Measurements from ENCODE around the gene MPZL3.

The MPZL3 gene

DNA sequence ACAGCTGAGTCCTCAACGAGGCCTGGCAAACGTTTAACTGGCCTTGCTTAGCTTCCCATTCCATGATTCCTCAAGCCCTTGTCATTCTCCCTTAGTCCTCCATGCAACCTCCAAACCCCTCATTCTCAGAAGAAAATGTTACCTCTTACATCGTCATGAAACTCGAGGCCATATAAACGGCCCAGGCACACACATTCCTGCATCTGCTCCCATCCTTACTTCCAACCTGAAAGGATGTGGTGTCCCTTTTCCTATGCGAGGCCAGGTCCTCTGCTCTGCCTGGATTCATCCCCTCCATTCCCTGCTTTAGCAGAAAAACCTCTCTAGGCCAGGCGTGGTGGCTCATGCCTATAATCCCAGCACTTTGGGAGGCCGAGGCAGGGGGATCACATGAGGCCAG lies 9.0 kb downstream of the MPZL3 start:
- TF ChIP-seq, protein P1, sequence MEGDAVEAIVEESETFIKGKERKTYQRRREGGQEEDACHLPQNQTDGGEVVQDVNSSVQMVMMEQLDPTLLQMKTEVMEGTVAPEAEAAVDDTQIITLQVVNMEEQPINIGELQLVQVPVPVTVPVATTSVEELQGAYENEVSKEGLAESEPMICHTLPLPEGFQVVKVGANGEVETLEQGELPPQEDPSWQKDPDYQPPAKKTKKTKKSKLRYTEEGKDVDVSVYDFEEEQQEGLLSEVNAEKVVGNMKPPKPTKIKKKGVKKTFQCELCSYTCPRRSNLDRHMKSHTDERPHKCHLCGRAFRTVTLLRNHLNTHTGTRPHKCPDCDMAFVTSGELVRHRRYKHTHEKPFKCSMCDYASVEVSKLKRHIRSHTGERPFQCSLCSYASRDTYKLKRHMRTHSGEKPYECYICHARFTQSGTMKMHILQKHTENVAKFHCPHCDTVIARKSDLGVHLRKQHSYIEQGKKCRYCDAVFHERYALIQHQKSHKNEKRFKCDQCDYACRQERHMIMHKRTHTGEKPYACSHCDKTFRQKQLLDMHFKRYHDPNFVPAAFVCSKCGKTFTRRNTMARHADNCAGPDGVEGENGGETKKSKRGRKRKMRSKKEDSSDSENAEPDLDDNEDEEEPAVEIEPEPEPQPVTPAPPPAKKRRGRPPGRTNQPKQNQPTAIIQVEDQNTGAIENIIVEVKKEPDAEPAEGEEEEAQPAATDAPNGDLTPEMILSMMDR (IDR thresholded peaks at IDR 0.05; ENCODE audit: extremely low read depth, insufficient read depth, missing control alignments): no peak
- in situ Hi-C loops (cut with MboI; ENCODE audit: low pct_unique_long_range_greater_than_20kb, low sequenced_read_pairs, unreplicated experiment): no loop called here
- DNase-seq (ENCODE audit: low spot score): no peak

DNA sequence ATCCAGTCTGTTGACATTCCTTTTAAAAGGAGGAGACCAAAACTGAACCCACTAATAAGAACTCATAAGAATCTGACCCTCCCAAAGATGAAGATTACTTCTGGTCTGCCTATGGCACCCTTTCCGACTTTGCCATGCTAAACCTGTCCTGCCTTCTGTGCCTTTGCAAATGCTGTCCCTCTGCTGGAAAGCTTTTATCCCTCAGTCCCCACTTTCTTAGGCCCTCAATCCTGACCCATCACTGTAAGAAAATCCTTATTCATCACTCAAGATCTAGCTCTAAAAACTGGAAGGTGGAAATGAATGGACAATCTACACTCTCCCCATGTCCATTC lies 10.4 kb downstream of the MPZL3 start:
- no peak for DNase-seq (ENCODE audit: low spot score)
- TF ChIP-seq, protein P1 (IDR thresholded peaks at IDR 0.05; ENCODE audit: extremely low read depth, insufficient read depth, missing control alignments): no peak
- in situ Hi-C loops (cut with MboI; ENCODE audit: low pct_unique_long_range_greater_than_20kb, low sequenced_read_pairs, unreplicated experiment): no loop called here

DNA sequence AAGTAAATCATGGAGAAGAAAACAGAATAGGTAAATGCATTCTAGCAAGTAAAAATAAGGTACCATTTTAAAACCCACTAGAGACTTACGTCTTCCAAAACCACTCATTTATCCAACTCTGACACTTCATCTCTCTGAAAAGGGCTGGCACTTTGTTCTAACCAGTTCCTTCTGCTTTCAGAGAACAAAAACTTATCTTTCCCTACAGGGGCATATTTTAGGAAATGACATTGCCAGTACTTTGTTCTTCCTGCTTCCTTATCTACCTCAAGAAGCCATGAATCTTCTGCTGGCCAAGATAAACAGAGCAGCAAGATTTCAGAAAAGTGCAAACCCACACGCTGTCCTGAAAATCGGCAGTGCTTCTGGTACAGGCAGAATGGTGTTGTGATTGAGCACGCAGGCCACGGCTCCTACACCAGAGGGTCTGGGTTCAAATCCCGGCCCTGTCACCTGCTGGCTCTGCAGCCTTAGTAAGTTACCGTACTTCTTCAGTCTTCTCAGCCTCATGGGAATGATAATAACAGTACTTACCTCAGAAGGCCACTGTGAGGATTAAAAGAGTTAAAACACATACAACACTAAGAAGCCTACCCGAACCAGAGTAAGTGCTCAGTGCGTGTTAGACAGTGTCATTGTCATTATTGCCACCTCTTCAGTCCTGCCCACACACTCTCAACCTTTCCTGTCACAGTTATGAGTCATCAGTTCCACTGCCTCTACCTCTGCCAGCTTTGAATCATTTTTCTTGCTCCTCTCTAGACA lies 11.0 kb downstream of the MPZL3 start:
- TF ChIP-seq, protein P1 (IDR thresholded peaks at IDR 0.05; ENCODE audit: extremely low read depth, insufficient read depth, missing control alignments): no peak
- DNase-seq (ENCODE audit: low spot score): peak; percentile 43
- in situ Hi-C loops (cut with MboI; ENCODE audit: low pct_unique_long_range_greater_than_20kb, low sequenced_read_pairs, unreplicated experiment): no loop called here

DNA sequence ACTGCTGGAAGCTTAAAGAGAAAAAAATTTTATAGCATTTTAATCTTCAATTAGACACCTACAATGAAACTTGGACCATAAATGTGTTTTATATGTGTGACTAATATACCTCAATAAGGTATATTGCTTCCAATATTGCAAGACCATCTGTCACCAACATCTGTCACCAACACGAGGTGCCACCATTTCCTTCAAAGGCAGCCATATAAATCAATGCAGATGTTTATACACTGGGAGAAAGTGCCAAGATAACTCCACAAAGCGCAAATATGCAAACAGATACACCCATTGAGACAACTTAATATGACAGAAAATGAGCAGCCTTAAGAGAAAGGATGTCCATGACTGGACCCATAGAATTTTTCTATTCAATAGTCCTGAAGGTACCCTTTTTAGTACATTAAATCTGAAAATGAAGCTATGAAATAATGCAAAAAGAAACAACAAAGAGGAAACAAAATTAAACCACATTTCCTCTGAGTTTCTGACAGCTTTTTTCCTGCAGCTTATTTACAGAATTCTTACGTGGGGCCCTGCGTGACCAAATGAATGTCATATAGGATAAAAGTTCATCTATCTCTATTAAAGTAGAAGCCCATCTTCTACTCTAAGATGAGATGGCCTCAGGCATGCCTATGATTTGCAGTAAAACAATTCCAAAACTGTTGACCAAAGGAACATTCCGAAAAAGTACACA lies 12.5 kb downstream of the MPZL3 start:
- no peak for DNase-seq (ENCODE audit: low spot score)
- TF ChIP-seq, protein P1 (IDR thresholded peaks at IDR 0.05; ENCODE audit: extremely low read depth, insufficient read depth, missing control alignments): no peak
- in situ Hi-C loops (cut with MboI; ENCODE audit: low pct_unique_long_range_greater_than_20kb, low sequenced_read_pairs, unreplicated experiment): no loop called here

DNA sequence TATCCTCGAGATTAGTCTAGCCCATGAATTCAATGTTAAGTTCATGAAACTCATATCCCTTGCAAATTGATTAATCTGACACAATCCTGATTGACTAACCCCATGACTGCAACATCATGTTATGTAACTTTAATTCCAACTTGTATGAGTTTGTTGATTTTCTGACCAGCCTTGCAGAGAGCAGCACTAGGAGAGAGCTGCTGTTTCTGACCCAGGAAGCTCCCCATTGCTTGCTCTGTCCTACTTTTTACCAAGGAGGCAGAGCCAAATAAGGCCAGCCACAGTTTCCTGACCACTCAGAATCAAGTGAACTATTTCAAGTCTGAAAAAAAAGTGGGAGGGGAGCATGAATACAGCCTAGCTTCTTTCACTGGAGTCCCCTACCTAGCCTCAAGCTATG lies 13.2 kb downstream of the MPZL3 start:
- TF ChIP-seq, protein P1 (IDR thresholded peaks at IDR 0.05; ENCODE audit: extremely low read depth, insufficient read depth, missing control alignments): no peak
- in situ Hi-C loops (cut with MboI; ENCODE audit: low pct_unique_long_range_greater_than_20kb, low sequenced_read_pairs, unreplicated experiment): no loop called here
- DNase-seq (ENCODE audit: low spot score): no peak

DNA sequence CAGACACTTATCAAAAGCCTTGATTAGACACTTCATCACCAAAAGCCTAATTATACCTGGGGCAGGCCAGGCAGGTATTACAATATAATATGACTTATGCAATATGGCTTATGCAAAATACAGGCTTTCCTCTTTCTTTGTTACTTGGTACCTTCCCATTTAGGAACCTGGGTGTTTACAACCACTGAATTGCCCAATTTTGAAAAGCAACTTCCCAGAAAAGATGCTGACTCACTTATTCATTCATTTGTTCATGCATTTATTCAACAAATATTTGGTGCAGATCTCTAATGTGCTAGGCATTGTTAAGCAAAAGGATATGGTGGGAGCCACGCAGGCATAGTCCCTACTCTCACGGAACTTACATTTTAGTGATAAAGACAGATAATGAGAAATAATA lies 13.7 kb downstream of the MPZL3 start:
- DNase-seq (ENCODE audit: low spot score): no peak
- TF ChIP-seq, protein P1 (IDR thresholded peaks at IDR 0.05; ENCODE audit: extremely low read depth, insufficient read depth, missing control alignments): no peak
- in situ Hi-C loops (cut with MboI; ENCODE audit: low pct_unique_long_range_greater_than_20kb, low sequenced_read_pairs, unreplicated experiment): no loop called here

Measured in GM13977 (cell line).